Camera-type eye (tissue), 1 donor: Measurements from ENCODE around the gene HNRNPC. TPM values are rescaled to one million over a fixed set of nuclear protein-coding genes. Genes with fewer than 3 reads are reported as not detected.

Source experiments
- total RNA-seq: library from RNA; depleted of rRNA; stranded (reverse); fragments of >200 nt; gene quantifications from one replicate; pipeline ENCODE4 v1.2.3, GENCODE V29; 2014

HNRNPC gene
- 598 TPM for total RNA-seq

DNA sequence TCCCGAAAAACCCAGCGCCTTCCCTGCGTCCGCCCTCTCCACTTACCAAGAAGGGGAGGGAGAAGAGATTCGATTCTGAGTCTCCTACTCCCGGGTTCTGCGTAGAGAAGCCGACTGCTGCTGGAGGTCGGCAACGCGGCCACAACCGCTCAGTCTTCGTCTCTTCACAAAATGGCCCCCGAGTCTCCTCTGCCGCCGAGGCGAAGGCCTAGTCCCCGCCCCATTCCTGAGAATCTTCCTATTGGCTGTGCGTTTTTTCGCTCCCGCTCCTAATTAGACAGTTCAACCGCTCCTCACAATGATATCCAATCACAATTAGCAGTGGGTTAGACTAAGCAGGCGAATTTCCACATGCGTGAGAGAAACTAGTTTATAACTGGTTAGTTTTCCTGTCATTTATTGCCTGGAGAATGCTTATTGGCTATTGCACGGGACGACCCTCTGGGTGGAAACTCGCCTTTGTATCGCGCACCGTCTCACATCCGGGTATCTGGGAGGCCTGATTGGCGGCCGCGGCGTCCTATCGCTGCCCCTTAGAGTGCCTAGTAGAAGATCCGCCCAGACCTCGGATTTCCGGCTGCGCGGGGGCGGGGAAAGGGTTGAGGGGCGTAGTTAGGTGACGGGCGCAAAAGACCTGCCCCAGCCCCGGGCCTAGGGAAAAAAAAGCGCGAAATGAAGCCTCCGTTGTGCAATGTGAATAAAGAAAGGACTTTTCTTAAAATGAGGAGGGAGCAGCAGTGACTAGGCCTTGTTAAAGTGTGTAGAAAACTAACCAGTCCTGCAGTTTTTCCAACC lies at the start of gene HNRNPC:
TSS of gene HNRNPC (minus strand) at position 191 of the 795 bp plus-strand sequence. CDS start 35,249 bp downstream, outside the sequence.

DNA sequence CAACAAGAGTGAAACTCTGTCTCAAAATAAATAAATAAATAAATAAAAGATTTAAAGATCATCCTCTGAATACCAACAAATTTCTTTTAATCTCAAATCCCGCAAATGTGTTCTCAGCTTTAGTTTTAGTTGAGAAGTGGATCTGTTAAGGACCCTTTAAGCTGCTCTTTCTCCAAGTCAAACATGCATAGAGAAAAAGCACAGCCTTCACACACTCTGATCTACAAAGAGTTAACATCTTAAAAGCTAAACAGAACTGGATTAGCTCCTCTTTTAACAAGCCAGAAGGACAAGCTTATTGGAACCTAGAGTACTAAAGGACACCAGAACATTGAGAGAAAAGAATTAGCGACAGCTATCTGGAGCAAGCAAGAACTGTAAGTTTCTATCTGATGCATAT lies 10.5 kb upstream of the HNRNPC start, which contains the start of gene RPGRIP1:
TSS of gene RPGRIP1 (plus strand) at position 301 of the 400 bp plus-strand sequence. CDS start 7,894 bp downstream, outside the sequence.

Other genes with a start within 250 kb of the HNRNPC start
- 113 TPM for gene NDRG2, start 244.4 kb downstream of the HNRNPC start, total RNA-seq
- gene TPPP2, start 239.2 kb downstream of the HNRNPC start, total RNA-seq = not detected
- not detected for gene RNASE13, start 234.6 kb downstream of the HNRNPC start, total RNA-seq
- 0.55 TPM for gene RNASE7, start 227.1 kb downstream of the HNRNPC start, total RNA-seq
- gene RNASE8, start 211.6 kb downstream of the HNRNPC start, total RNA-seq = not detected
- 80.2 TPM for gene ARHGEF40, start 199.1 kb downstream of the HNRNPC start, total RNA-seq
- 32.1 TPM for gene ZNF219, start 170.8 kb downstream of the HNRNPC start, total RNA-seq
- gene TMEM253, start 168.4 kb downstream of the HNRNPC start, total RNA-seq = not detected
- not detected for gene OR5AU1, start 113.4 kb downstream of the HNRNPC start, total RNA-seq
- gene RPGRIP1, start 10.6 kb upstream of the HNRNPC start, total RNA-seq = 32.9 TPM
- gene SUPT16H, start 114.6 kb upstream of the HNRNPC start, total RNA-seq = 90.2 TPM
- 83.3 TPM for gene CHD8, start 186.7 kb upstream of the HNRNPC start, total RNA-seq
- 45.2 TPM for gene RAB2B, start 207.5 kb upstream of the HNRNPC start, total RNA-seq
- gene TOX4, start 207.8 kb upstream of the HNRNPC start, total RNA-seq = 47.1 TPM
- gene METTL3, start 241.9 kb upstream of the HNRNPC start, total RNA-seq = 112 TPM